HepG2 (cell line): ENCODE results near the gene TMX2. TPM values are rescaled to one million over a fixed set of nuclear protein-coding genes. Genes with fewer than 3 reads are reported as not detected.

Experiments
- ATAC-seq: fragments of 200-7000 bp; cut with Tn5 transposase; 3 replicates; pipeline ENCODE4 v1.9.1; 2020; ENCODE audit warnings: mild to moderate bottlenecking, moderate library complexity
- BruUV-seq: library from RNA; stranded (reverse); fragments of 400-500 nt; replicated peaks from 2 replicates; lab custom pipeline; 2021; lab: Mats Ljungman, UMichigan
- CTCF ChIA-PET: fragments of 300-600 bp; formaldehyde crosslinking; extraction: SDS; loops from one replicate; lab custom pipeline; 2021; ENCODE audit warnings: low total read pairs, inconsistent platforms, low intra/inter-chr PET ratio; lab: Yijun Ruan, JAX
- POLR2A ChIA-PET: fragments of 350-600 bp; sonication (Branson Sonifier 250); formaldehyde crosslinking; loops from one replicate; lab custom pipeline; 2020; ENCODE audit warnings: antibody characterized with exemption, inconsistent platforms; lab: Yijun Ruan, JAX
- DNase-seq: peaks from one replicate; pipeline ENCODE4 v3.0.0-alpha.2; 2015; ENCODE audit warnings: low spot score
- FAIRE-seq: peaks from 3 replicates; lab custom pipeline; 2011; peaks lifted over from hg19 to GRCh38; lab: Jason Lieb, UNC
- H2AFZ ChIP-seq: one replicate; pipeline ENCODE4 v1.6.1; 2011; ENCODE audit warnings: low read length, inconsistent platforms
- H3K27ac ChIP-seq: fragments of 300-600 bp; 3 replicates; pipeline ENCODE4 v1.8.0; 2011; ENCODE audit warnings: mixed run types, mild to moderate bottlenecking, mixed read lengths, low read length, inconsistent platforms; ENCODE audit not compliant: insufficient read depth; ENCODE audit errors: extremely low read length
- H3K27me3 ChIP-seq, 2 experiments: fragments of 200-600 bp in 1 of 2; 2 replicates in 1 of 2; 3 replicates in 1 of 2; pipeline versions ENCODE4 v1.6.0 to v1.8.0; 2011; ENCODE audit warnings: low read length in 2 of 2, mild to moderate bottlenecking in 2 of 2, moderate library complexity in 2 of 2, inconsistent platforms in 1 of 2; ENCODE audit not compliant: insufficient read depth in 2 of 2, control insufficient read depth in 1 of 2
- H3K36me3 ChIP-seq, 2 experiments: fragments of 200-600 bp in 1 of 2; replicated peaks in 1 of 2; 2 replicates in 1 of 2; 3 replicates in 1 of 2; pipeline versions ENCODE4 v1.5.1 to v1.8.0; 2011; ENCODE audit warnings: low read length in 2 of 2, inconsistent platforms in 1 of 2; ENCODE audit not compliant: insufficient read depth in 2 of 2, control insufficient read depth in 1 of 2
- H3K4me1 ChIP-seq: 2 replicates; pipeline ENCODE4 v1.5.1; 2012; ENCODE audit warnings: low read length, inconsistent platforms; ENCODE audit not compliant: insufficient read depth
- H3K4me2 ChIP-seq: 2 replicates; pipeline ENCODE4 v1.6.0; 2011; ENCODE audit warnings: low read depth, low read length, inconsistent platforms
- H3K4me3 ChIP-seq, 3 experiments: fragments of 200-600 bp in 1 of 3; sonication (generic), shearing (Covaris generic) in 1 of 3; replicated peaks in 1 of 3; 2 replicates each; pipeline ENCODE4 v1.5.1; 2011 to 2016; ENCODE audit warnings: low read length in 3 of 3, inconsistent platforms in 2 of 3, low read depth in 2 of 3, mild to moderate bottlenecking in 2 of 3, control low read depth in 1 of 3, mixed read lengths in 1 of 3; ENCODE audit not compliant: insufficient read depth in 1 of 3
- H3K79me2 ChIP-seq: one replicate; pipeline ENCODE4 v1.6.1; 2011; ENCODE audit warnings: low read length, inconsistent platforms; ENCODE audit not compliant: insufficient read depth
- H3K9ac ChIP-seq: 2 replicates; pipeline ENCODE4 v1.6.0; 2011; ENCODE audit warnings: mild to moderate bottlenecking, low read depth, low read length, inconsistent platforms; ENCODE audit not compliant: insufficient read depth
- H3K9me3 ChIP-seq: 2 replicates; pipeline ENCODE4 v1.5.1; 2012; ENCODE audit warnings: mild to moderate bottlenecking, low read length
- H4K20me1 ChIP-seq: 2 replicates; pipeline ENCODE4 v1.6.0; 2011; ENCODE audit warnings: inconsistent platforms, mild to moderate bottlenecking, low read length, moderate library complexity; ENCODE audit not compliant: insufficient read depth
- ATF7 ChIP-seq, 2 experiments: fragments of 450-650 bp in 1 of 2; sonication (generic) in 1 of 2; formaldehyde crosslinking in 1 of 2; IDR thresholded peaks; 2 replicates each; pipeline versions ENCODE4 v1.4.0 to v1.6.1; 2016 to 2020; ENCODE audit warnings: antibody characterized with exemption in 1 of 2, mild to moderate bottlenecking in 1 of 2, missing genetic modification reagents in 1 of 2
- GATAD2A ChIP-seq: IDR thresholded peaks from 2 replicates; pipeline ENCODE4 v1.6.1; 2016
- GTF3A ChIP-seq: sonication (generic); formaldehyde crosslinking; conservative IDR thresholded peaks from 2 replicates; pipeline ENCODE4 v1.4.0; 2020; ENCODE audit warnings: mild to moderate bottlenecking, missing genetic modification reagents
- HDAC1 ChIP-seq: sonication (generic); formaldehyde crosslinking; IDR thresholded peaks from 2 replicates; pipeline ENCODE4 v1.5.1; 2020; ENCODE audit warnings: mild to moderate bottlenecking, missing genetic modification reagents
- HNRNPK ChIP-seq: fragments of 200-400 bp; formaldehyde crosslinking; IDR thresholded peaks from 2 replicates; pipeline ENCODE4 v1.6.1; 2018; ENCODE audit warnings: low read length, low read depth, moderate library complexity, mild to moderate bottlenecking; ENCODE audit not compliant: poor library complexity, severe bottlenecking
- ISL2 ChIP-seq: sonication (generic); formaldehyde crosslinking; IDR thresholded peaks from 2 replicates; pipeline ENCODE4 v1.5.0; 2020; ENCODE audit warnings: missing genetic modification reagents
- KLF11 ChIP-seq: IDR thresholded peaks from 2 replicates; pipeline ENCODE4 v1.6.1; 2016; ENCODE audit warnings: missing compliant biosample characterization
- MED13 ChIP-seq: sonication (generic); formaldehyde crosslinking; IDR thresholded peaks from 2 replicates; pipeline ENCODE4 v1.5.0; 2020; ENCODE audit warnings: missing genetic modification reagents
- NFATC3 ChIP-seq: sonication (generic); formaldehyde crosslinking; IDR thresholded peaks from 2 replicates; pipeline ENCODE4 v1.5.1; 2020; ENCODE audit warnings: mild to moderate bottlenecking, missing genetic modification reagents
- TBX2 ChIP-seq: sonication (generic); formaldehyde crosslinking; IDR thresholded peaks from 2 replicates; pipeline ENCODE4 v1.5.0; 2020; ENCODE audit warnings: missing genetic modification reagents, mild to moderate bottlenecking, borderline replicate concordance
- ZBTB3 ChIP-seq: sonication (generic); formaldehyde crosslinking; IDR thresholded peaks from 2 replicates; pipeline ENCODE4 v1.4.0; 2020; ENCODE audit warnings: low read depth, mild to moderate bottlenecking, moderate library complexity, missing genetic modification reagents, borderline replicate concordance
- ZFX ChIP-seq: sonication (generic); formaldehyde crosslinking; IDR thresholded peaks from 2 replicates; pipeline ENCODE4 v1.4.0; 2020; ENCODE audit warnings: mild to moderate bottlenecking, low read depth, missing genetic modification reagents, moderate library complexity
- ZNF136 ChIP-seq: sonication (generic); formaldehyde crosslinking; IDR thresholded peaks from 2 replicates; pipeline ENCODE4 v1.8.1; 2022; ENCODE audit warnings: low read depth, mild to moderate bottlenecking, moderate library complexity, missing genetic modification reagents
- ZNF616 ChIP-seq: sonication (generic); formaldehyde crosslinking; IDR thresholded peaks from 2 replicates; pipeline ENCODE4 v1.5.0; 2020; ENCODE audit warnings: low read depth, mild to moderate bottlenecking, missing genetic modification reagents
- ZNF782 ChIP-seq: sonication (generic); formaldehyde crosslinking; IDR thresholded peaks from 2 replicates; pipeline ENCODE4 v1.4.0; 2020; ENCODE audit warnings: missing genetic modification reagents, mild to moderate bottlenecking, borderline replicate concordance
- ZNF878 ChIP-seq: sonication (generic); formaldehyde crosslinking; IDR thresholded peaks from 2 replicates; pipeline ENCODE4 v1.8.1; 2023; ENCODE audit warnings: mild to moderate bottlenecking, missing genetic modification reagents, moderate library complexity
- WGBS: methylation state at CpG from one replicate; pipeline ENCODE4 v1.1.6; 2017; ENCODE audit warnings: low lambda C conversion rate; 5-methylcytosine and 5-hydroxymethylcytosine counted together
- in situ Hi-C: cut with HindIII; loops from 2 replicates; pipeline ENCODE4 v1.10.0; 2017; ENCODE audit warnings: low pct_unique_long_range_greater_than_20kb; ENCODE audit not compliant: extremely low pct_ligation_motif_present
- intact Hi-C: fragments of 100-400 bp; cut with micrococcal nuclease; formaldehyde crosslinking; loops from one replicate; pipeline ENCODE4 v1.10.0; 2022; ENCODE audit not compliant: unreplicated experiment
- polyA plus RNA-seq, 8 experiments: library from polyadenylated mRNA; depleted of rRNA in 3 of 8; stranded (reverse) in 7 of 8; unstranded in 1 of 8; fragments of >200 nt; fragmentation: Illumina TruSeq in 4 of 8; extraction: Trizol in 4 of 8; gene quantifications; 2 replicates each; pipeline versions ENCODE4 v1.2.1 to v1.2.3, GENCODE V29; 2011 to 2016; ENCODE audit warnings: low read depth in 4 of 8, missing spikeins in 1 of 8, mixed read lengths in 1 of 8; ENCODE audit not compliant: insufficient read depth in 1 of 8
- total RNA-seq, 5 experiments: library from RNA; depleted of rRNA; stranded (reverse); fragments of >200 nt; fragmentation: Illumina TruSeq; extraction: Trizol; gene quantifications; 2 replicates each; pipeline ENCODE4 v1.2.3, GENCODE V29; 2016; ENCODE audit warnings: low read depth in 1 of 5
- TF ChIP-seq, protein P1 (sequence below): sonication (generic); formaldehyde crosslinking; IDR thresholded peaks from 2 replicates; pipeline ENCODE4 v1.5.0; 2020; ENCODE audit warnings: missing genetic modification reagents
- TF ChIP-seq, protein P2 (sequence below): IDR thresholded peaks from 2 replicates; pipeline ENCODE4 v1.6.1; 2012; ENCODE audit warnings: low read depth, low read length, improper control_type of control experiment
- TF ChIP-seq, protein P3 (sequence below): IDR thresholded peaks from 2 replicates; pipeline ENCODE4 v1.6.1; 2016; ENCODE audit warnings: missing genetic modification reagents, missing compliant biosample characterization

The TMX2 gene
- total and polyA plus RNA-seq, 2 of the 13 experiments (the other 11 are each of a cell fraction or from before 2014, with no cell fraction given) = 84.5 to 129 TPM

DNA sequence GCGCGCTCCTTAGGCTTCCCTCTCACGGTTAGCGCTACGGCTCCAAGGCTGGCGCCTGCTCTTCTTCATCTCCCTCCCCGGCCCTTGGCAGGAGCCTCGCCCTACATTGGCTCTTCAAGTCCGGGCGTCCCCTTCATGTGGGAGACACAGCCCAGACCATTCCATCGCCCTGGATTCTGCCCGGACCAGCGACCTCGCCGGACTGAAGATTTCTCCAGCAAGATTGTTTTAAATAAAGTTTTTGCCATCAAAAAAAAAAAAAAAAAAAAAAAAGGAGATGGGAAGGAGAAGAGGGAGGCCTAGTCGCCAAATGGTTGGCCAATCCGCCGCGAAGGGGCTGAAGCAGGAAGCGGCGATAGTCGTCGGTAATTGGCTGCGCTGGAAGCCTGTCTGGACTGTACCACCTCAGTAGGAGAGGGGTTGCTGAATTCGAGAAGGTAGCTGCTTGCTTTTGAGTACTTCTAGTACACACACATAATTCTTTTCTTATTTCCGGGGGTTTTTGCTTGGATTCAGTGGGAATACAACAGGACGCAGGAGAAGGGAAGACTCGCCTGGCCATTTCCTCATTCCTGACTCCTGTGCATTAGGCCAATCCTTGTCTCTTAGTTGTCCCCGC lies 45.2 kb upstream of the TMX2 start (continued):
- TF ChIP-seq ATF7 (IDR thresholded peaks at IDR 0.05) (peak; percentile 83), ATF7 (CRISPR knock-in tag; IDR thresholded peaks at IDR 0.05) (no peak), MED13 (CRISPR knock-in tag) (peak; percentile 35; the same call in 1 of the 2 replicates), ZFX (CRISPR knock-in tag) (no peak)
- TF ChIP-seq, protein P1, sequence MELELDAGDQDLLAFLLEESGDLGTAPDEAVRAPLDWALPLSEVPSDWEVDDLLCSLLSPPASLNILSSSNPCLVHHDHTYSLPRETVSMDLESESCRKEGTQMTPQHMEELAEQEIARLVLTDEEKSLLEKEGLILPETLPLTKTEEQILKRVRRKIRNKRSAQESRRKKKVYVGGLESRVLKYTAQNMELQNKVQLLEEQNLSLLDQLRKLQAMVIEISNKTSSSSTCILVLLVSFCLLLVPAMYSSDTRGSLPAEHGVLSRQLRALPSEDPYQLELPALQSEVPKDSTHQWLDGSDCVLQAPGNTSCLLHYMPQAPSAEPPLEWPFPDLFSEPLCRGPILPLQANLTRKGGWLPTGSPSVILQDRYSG = peak; percentile 57; the same call in 1 of the 2 replicates
- TF ChIP-seq, protein P2, sequence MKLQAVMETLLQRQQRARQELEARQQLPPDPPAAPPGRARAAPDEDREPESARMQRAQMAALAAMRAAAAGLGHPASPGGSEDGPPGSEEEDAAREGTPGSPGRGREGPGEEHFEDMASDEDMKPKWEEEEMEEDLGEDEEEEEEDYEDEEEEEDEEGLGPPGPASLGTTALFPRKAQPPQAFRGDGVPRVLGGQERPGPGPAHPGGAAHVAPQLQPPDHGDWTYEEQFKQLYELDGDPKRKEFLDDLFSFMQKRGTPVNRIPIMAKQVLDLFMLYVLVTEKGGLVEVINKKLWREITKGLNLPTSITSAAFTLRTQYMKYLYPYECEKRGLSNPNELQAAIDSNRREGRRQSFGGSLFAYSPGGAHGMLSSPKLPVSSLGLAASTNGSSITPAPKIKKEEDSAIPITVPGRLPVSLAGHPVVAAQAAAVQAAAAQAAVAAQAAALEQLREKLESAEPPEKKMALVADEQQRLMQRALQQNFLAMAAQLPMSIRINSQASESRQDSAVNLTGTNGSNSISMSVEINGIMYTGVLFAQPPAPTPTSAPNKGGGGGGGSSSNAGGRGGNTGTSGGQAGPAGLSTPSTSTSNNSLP = peak; percentile 77

DNA sequence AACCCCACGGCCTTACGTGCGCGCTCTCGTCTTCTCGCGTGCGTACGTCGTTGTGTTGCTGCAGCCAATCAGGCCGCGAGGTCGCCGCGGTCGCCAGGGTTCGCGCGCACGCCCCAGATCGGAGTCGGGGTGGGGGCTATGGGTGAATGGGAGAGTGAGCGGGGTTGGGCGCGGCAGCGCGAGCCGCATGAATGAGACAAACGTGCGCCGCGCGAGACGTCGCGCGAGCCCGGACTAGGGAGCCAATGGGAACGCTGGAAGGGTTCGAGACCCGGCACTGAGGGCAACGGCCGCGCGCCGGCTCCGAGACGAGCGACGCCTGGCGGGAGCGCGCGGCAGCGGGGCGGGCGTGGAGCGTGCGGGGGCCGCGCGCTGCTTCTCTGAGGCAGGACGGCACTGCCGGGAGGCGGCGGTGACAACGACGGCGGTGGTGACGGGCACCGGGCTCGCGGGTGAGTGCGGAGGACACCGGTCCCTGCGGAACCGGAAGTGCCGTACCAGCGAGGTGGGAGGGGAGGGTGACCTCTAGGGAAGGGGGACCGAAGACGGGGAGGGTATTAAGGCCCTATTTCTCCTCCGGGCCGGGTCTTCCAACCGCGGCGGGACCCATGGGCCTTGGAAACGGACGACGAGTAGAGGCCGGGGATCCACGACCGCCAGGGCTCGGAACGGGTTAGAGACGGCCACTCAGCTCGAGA lies 44.5 kb upstream of the TMX2 start, which contains the start of gene ZDHHC5:
ZDHHC5 (plus strand) TSS at position 379 of the 698 bp plus-strand sequence. CDS start 4,977 bp downstream, outside the sequence.
- Histone ChIP-seq H3K27me3 (no peaks in the 10 kb centered on the region; a peak in 1 of 5 replicates), H3K79me2 (peaks cover 44% of the 10 kb centered on the region), H3K9ac (peak within 1 kb of the TSS; percentile 98), H3K4me3 (peak within 1 kb of the TSS; percentile 81 to 91 (median 88)), H3K9me3 (no peaks in the 10 kb centered on the region), H3K36me3 (peaks cover 8 to 15% of the 10 kb centered on the region in 2 experiments; a peak in 4 of 5 replicates), H2AFZ (peak within 1 kb of the TSS; percentile 99), H3K4me1 (peaks cover 35% of the 10 kb centered on the region), H3K27ac (peak within 1 kb of the TSS; percentile 98), H4K20me1 (no peaks in the 10 kb centered on the region), H3K4me2 (peak within 1 kb of the TSS; percentile 95)
- CTCF ChIA-PET = no interaction called here
- FAIRE-seq (no peak), ATAC-seq (peak; percentile 92), DNase-seq (peak; percentile 97)
- POLR2A ChIA-PET = interaction anchor here (0.7 to 1.8 kb wide), 2 partner anchors 35 to 44 kb away, joined by 4 to 5 read pairs; partner anchors contain the start of genes MED19 and TMX2
- under 1% methylated on average over 26 of the region's 96 CpGs for WGBS
- intact Hi-C loops = loop anchor here (1.0 to 10.0 kb wide), 3 partner anchors 44 to 226 kb away; partner anchors contain the start of genes MED19 and TMX2
- BruUV-seq = TSS peak; percentile 46
- in situ Hi-C loops = loop anchor here (25.0 kb wide), 2 partner anchors 619 to 844 kb away; partner anchors contain the start of gene OR5B21
- no peak for TF ChIP-seq GATAD2A (CRISPR knock-in tag)
- TF ChIP-seq ZNF782 (CRISPR knock-in tag) = no peak
- no peak for TF ChIP-seq ZBTB3 (CRISPR knock-in tag)
- no peak for TF ChIP-seq ZNF878
- peak; percentile 82; the same call in 1 of the 2 replicates for TF ChIP-seq GTF3A (CRISPR knock-in tag)
- TF ChIP-seq HDAC1 (CRISPR knock-in tag) = peak; percentile 61; the same call in 1 of the 2 replicates
- TF ChIP-seq ZNF616 (CRISPR knock-in tag) = no peak
- peak; percentile 92 for TF ChIP-seq HNRNPK
- peak; percentile 65; the same call in 1 of the 2 replicates for TF ChIP-seq TBX2 (CRISPR knock-in tag)
- no peak; the same call in 1 of the 2 replicates for TF ChIP-seq ZNF136 (CRISPR knock-in tag)
- no peak for TF ChIP-seq ISL2 (CRISPR knock-in tag)
- TF ChIP-seq NFATC3 = no peak
- TF ChIP-seq, protein P3, sequence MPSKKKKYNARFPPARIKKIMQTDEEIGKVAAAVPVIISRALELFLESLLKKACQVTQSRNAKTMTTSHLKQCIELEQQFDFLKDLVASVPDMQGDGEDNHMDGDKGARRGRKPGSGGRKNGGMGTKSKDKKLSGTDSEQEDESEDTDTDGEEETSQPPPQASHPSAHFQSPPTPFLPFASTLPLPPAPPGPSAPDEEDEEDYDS (CRISPR knock-in tag) = no peak; the same call in 1 of the 2 replicates
- no peak for TF ChIP-seq KLF11 (CRISPR knock-in tag)
